ENCODE measurements around the gene KCNMB4.

The KCNMB4 gene

DNA sequence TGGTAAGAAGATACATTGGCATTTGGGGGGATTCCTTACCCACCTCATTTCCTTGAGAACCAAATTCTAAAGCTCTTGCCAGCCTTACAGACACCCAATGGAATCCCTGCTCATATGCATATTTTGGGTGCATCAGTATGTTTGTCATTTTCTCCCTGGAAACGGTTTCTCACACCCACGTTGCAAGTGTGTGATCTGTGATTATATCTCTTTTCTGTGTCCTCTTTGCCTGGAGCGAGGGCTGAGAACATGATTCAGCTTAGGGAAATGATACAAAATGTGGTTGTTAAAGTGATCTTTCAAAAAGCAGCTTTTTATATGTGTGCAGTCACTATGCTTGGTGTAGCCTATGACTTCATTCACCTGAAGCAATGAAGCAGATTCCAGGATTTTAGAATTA, 52.0 kb downstream of the KCNMB4 start:
- H3K4me3 ChIP-seq (ENCODE audit: low read depth, low read length): no peak overlapping the region
- in situ Hi-C loops (cut with HindIII; ENCODE audit: low sequenced_read_pairs): no loop called here
- TF ChIP-seq CTCF (IDR thresholded peaks at IDR 0.05; ENCODE audit: low read depth, low read length): no peak
- DNase-seq (ENCODE audit: low read depth, low spot score): no peak

DNA sequence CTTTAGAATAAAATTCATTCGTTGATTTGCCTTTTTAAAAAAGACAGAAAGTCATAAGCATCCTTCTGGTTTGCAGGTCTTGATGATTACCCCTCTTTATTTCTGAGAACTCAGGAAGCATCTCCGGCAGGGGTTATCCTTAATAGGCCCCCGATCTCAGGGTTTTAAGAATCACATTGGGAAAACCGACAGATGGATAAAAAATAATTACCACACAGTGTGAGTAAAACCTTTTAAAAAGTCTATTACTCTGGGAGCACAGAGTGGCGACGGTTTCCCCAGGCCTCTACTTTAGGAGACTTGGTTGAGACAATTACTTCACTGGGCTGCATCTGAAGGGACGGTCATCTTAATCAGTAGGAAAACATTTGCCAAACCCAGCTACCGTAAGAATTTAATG, 56.5 kb downstream of the KCNMB4 start:
- in situ Hi-C loops (cut with HindIII; ENCODE audit: low sequenced_read_pairs): no loop called here
- H3K4me3 ChIP-seq (ENCODE audit: low read depth, low read length): no peak overlapping the region
- no peak for TF ChIP-seq CTCF (IDR thresholded peaks at IDR 0.05; ENCODE audit: low read depth, low read length)
- DNase-seq (ENCODE audit: low read depth, low spot score): no peak

- TF ChIP-seq CTCF (IDR thresholded peaks at IDR 0.05; ENCODE audit: low read depth, low read length): no peak
- in situ Hi-C loops (cut with HindIII; ENCODE audit: low sequenced_read_pairs): no loop called here
- no peak for DNase-seq (ENCODE audit: low read depth, low spot score)
- H3K4me3 ChIP-seq (ENCODE audit: low read depth, low read length): no peak overlapping the region
Observed at GRCh38 chr12:70426620-70427019, 60.5 kb downstream of the KCNMB4 start.

DNA sequence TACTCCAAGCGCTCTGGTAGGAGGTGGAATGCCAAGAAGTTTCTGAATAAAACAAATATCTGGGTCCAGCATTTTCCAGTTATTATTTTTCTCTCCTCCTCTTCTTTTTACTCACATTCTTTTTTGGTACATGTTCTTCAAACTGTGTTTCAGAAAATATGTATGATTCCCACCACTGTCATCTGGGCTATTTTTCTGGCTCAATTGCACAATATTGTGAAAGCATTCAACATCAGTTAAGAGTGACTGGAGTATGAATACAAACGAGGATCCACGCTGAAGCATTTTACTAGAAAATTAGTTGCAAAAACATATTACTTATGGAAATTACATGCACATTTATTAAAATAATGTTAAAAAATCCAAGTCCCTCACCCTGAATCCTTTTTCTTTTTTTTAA, 61.5 kb downstream of the KCNMB4 start:
- no peak for DNase-seq (ENCODE audit: low read depth, low spot score)
- no peak overlapping the region for H3K4me3 ChIP-seq (ENCODE audit: low read depth, low read length)
- in situ Hi-C loops (cut with HindIII; ENCODE audit: low sequenced_read_pairs): no loop called here
- no peak for TF ChIP-seq CTCF (IDR thresholded peaks at IDR 0.05; ENCODE audit: low read depth, low read length)

GRCh38 chr12:70430400-70430799, 64.3 kb downstream of the KCNMB4 start:
- H3K4me3 ChIP-seq (ENCODE audit: low read depth, low read length): no peak overlapping the region
- no peak for TF ChIP-seq CTCF (IDR thresholded peaks at IDR 0.05; ENCODE audit: low read depth, low read length)
- in situ Hi-C loops (cut with HindIII; ENCODE audit: low sequenced_read_pairs): no loop called here
- DNase-seq (ENCODE audit: low read depth, low spot score): no peak

- no peak for DNase-seq (ENCODE audit: low read depth, low spot score)
- in situ Hi-C loops (cut with HindIII; ENCODE audit: low sequenced_read_pairs): no loop called here
- TF ChIP-seq CTCF (IDR thresholded peaks at IDR 0.05; ENCODE audit: low read depth, low read length): no peak
- no peak overlapping the region for H3K4me3 ChIP-seq (ENCODE audit: low read depth, low read length)
Observed at GRCh38 chr12:70436836-70437235, 70.7 kb downstream of the KCNMB4 start.

DNA sequence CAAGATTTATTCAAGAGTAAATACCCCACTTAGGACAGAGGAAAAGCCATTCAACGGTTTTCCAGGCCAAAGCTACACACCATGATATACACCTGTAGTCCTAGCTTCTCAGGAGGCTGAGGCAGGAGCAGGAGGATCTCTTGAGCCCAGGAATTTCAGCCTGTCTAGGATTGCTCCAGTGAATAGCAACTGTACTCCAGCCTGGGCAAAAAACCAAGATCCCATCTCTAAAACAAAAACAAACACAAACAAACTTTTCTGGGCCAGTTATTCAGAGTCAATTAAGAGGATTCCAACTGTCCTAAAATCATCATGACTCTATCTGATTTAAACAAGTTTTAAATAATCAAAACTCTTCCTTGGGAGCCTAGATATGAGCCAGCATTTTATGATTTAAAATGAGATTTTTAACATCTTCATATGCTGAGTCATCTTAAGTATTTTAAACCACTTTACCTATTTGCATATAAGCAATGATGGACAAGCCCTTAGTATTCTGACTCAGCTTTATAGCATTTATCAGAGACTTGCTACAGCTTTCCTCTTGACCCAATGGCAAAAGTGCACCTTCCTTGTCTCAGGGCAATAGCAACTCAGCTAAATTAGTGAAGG, 77.1 kb downstream of the KCNMB4 start:
- in situ Hi-C loops (cut with HindIII; ENCODE audit: low sequenced_read_pairs): no loop called here
- no peak for DNase-seq (ENCODE audit: low read depth, low spot score)
- no peak for TF ChIP-seq CTCF (IDR thresholded peaks at IDR 0.05; ENCODE audit: low read depth, low read length)

More for the DNA sequence above, 77.1 kb downstream of the KCNMB4 start:
- no peak overlapping the region for H3K4me3 ChIP-seq (ENCODE audit: low read depth, low read length)
